Neural cell (in vitro differentiated cells): ENCODE results near the gene GABRR1. TPM values are rescaled to one million over a fixed set of nuclear protein-coding genes. Genes with fewer than 3 reads are reported as not detected.

Source experiments
- H2AFZ ChIP-seq: fragments of 200-600, 300-800 bp; sonication (generic), shearing (Covaris generic); 2 replicates; pipeline ENCODE4 v1.6.0; 2014; ENCODE audit warnings: low read depth, mild to moderate bottlenecking, antibody characterized with exemption, low read length, moderate library complexity
- H3F3A ChIP-seq: fragments of 200-600 bp; shearing (Covaris generic); 2 replicates; pipeline ENCODE4 v1.6.1; 2016; ENCODE audit warnings: mild to moderate bottlenecking, moderate library complexity, mixed read lengths, antibody characterized with exemption, low read length; ENCODE audit not compliant: insufficient read depth, poor library complexity, severe bottlenecking
- H3K27ac ChIP-seq: fragments of 200-600, 300-800 bp; sonication (generic), shearing (Covaris generic); 2 replicates; pipeline ENCODE4 v1.5.1; 2014; ENCODE audit warnings: mild to moderate bottlenecking, low read length, moderate library complexity
- H3K27me3 ChIP-seq: fragments of 300-800, 200-600 bp; sonication (generic), shearing (Covaris generic); 2 replicates; pipeline ENCODE4 v1.6.0; 2014; ENCODE audit warnings: mild to moderate bottlenecking, low read depth, low read length, moderate library complexity; ENCODE audit not compliant: insufficient read depth
- H3K36me3 ChIP-seq: fragments of 300-800, 200-600 bp; sonication (generic), shearing (Covaris generic); 2 replicates; pipeline ENCODE4 v1.5.1; 2014; ENCODE audit warnings: mild to moderate bottlenecking, antibody characterized with exemption, low read length, moderate library complexity; ENCODE audit not compliant: insufficient read depth
- H3K4me2 ChIP-seq: fragments of 300-800, 200-600 bp; sonication (generic), shearing (Covaris generic); 2 replicates; pipeline ENCODE4 v1.6.0; 2014; ENCODE audit warnings: mild to moderate bottlenecking, low read length
- H3K4me3 ChIP-seq: fragments of 300-800, 200-600 bp; sonication (generic), shearing (Covaris generic); 2 replicates; pipeline ENCODE4 v1.5.1; 2014; ENCODE audit warnings: mild to moderate bottlenecking, low read length, moderate library complexity
- H3K79me2 ChIP-seq: fragments of 200-600 bp; shearing (Covaris generic); replicated peaks from 2 replicates; pipeline ENCODE4 v1.6.0; 2014; ENCODE audit warnings: mild to moderate bottlenecking, low read length, moderate library complexity; ENCODE audit not compliant: insufficient read depth
- H3K9ac ChIP-seq: fragments of 300-800, 200-600 bp; sonication (generic), shearing (Covaris generic); 2 replicates; pipeline ENCODE4 v1.6.1; 2016; ENCODE audit warnings: mild to moderate bottlenecking, low read length, mixed read lengths
- H3K9me2 ChIP-seq: fragments of 200-600 bp; shearing (Covaris generic); 2 replicates; pipeline ENCODE4 v1.6.1; 2016; ENCODE audit warnings: mild to moderate bottlenecking, low read length, mixed read lengths; ENCODE audit not compliant: insufficient read depth
- H3K9me3 ChIP-seq: fragments of 200-600, 300-800 bp; sonication (generic), shearing (Covaris generic); 2 replicates; pipeline ENCODE4 v1.6.1; 2016; ENCODE audit warnings: mild to moderate bottlenecking, mixed run types, low read length, moderate library complexity, mixed read lengths
- H4K20me1 ChIP-seq: fragments of 200-600 bp; shearing (Covaris generic); 2 replicates; pipeline ENCODE4 v1.6.1; 2016; ENCODE audit warnings: mild to moderate bottlenecking, mixed run types; ENCODE audit not compliant: insufficient read depth
- CTCF ChIP-seq: fragments of 450-650 bp; IDR thresholded peaks from 2 replicates; pipeline ENCODE4 v1.5.1; 2014; ENCODE audit warnings: antibody characterized with exemption, mild to moderate bottlenecking, moderate library complexity; ENCODE audit not compliant: poor library complexity, severe bottlenecking
- EP300 ChIP-seq: fragments of 450-650 bp; conservative IDR thresholded peaks from 2 replicates; pipeline ENCODE4 v1.6.1; 2014; ENCODE audit warnings: antibody characterized with exemption, mild to moderate bottlenecking, moderate library complexity; ENCODE audit not compliant: poor library complexity, severe bottlenecking
- EZH2 ChIP-seq: fragments of 200-600, 300-800 bp; shearing (Covaris generic), sonication (generic); IDR thresholded peaks from 2 replicates; pipeline ENCODE4 v1.6.1; 2014; ENCODE audit warnings: antibody characterized with exemption, low read length, borderline replicate concordance, mild to moderate bottlenecking; ENCODE audit not compliant: insufficient read depth, poor library complexity, severe bottlenecking
- MXI1 ChIP-seq: fragments of 450-650 bp; conservative IDR thresholded peaks from 2 replicates; pipeline ENCODE4 v1.6.1; 2014; ENCODE audit warnings: antibody characterized with exemption, mild to moderate bottlenecking; ENCODE audit not compliant: poor library complexity, severe bottlenecking
- POLR2AphosphoS5 ChIP-seq: IDR thresholded peaks from 2 replicates; pipeline ENCODE4 v1.6.1; 2012
- RAD21 ChIP-seq: fragments of 450-650 bp; conservative IDR thresholded peaks from 2 replicates; pipeline ENCODE4 v1.6.1; 2014; ENCODE audit warnings: antibody characterized with exemption, mild to moderate bottlenecking, moderate library complexity
- SMC3 ChIP-seq: fragments of 450-650 bp; conservative IDR thresholded peaks from 2 replicates; pipeline ENCODE4 v1.6.1; 2014; ENCODE audit warnings: antibody characterized with exemption, mild to moderate bottlenecking, moderate library complexity; ENCODE audit not compliant: poor library complexity
- TAF1 ChIP-seq: IDR thresholded peaks from 2 replicates; pipeline ENCODE4 v1.6.1; 2012; ENCODE audit warnings: low read depth
- polyA plus RNA-seq: library from polyadenylated mRNA; depleted of rRNA; stranded (reverse); fragments of >200 nt; gene quantifications from 2 replicates; pipeline ENCODE4 v1.2.3, GENCODE V29; 2014
- TF ChIP-seq, protein P1 (sequence below): IDR thresholded peaks from 2 replicates; pipeline ENCODE4 v1.6.1; 2012; ENCODE audit warnings: borderline replicate concordance

Gene GABRR1
- polyA plus RNA-seq, 1 donor from 2014 or later: not detected

GRCh38 chr6:89257781-89258180, 40.6 kb upstream of the GABRR1 start:
- Histone ChIP-seq H3K4me2 (no peak overlapping the region), H3K9me2 (no peaks in the 10 kb centered on the region), H3K27me3 (no peaks in the 10 kb centered on the region), H4K20me1 (no peaks in the 10 kb centered on the region), H3F3A (no peaks in the 10 kb centered on the region), H3K27ac (no peak overlapping the region), H3K4me3 (no peak overlapping the region), H3K9me3 (no peaks in the 10 kb centered on the region), H2AFZ (no peak overlapping the region), H3K9ac (no peak overlapping the region), H3K79me2 (no peaks in the 10 kb centered on the region), H3K36me3 (no peaks in the 10 kb centered on the region)
- TF ChIP-seq EP300: no peak
- TF ChIP-seq EZH2: no peak
- TF ChIP-seq TAF1: no peak
- no peak for TF ChIP-seq RAD21

- TF ChIP-seq EZH2 (no peak), SMC3 (no peak), MXI1 (no peak), EP300 (no peak), TAF1 (no peak), CTCF (no peak)
- TF ChIP-seq, protein P1, sequence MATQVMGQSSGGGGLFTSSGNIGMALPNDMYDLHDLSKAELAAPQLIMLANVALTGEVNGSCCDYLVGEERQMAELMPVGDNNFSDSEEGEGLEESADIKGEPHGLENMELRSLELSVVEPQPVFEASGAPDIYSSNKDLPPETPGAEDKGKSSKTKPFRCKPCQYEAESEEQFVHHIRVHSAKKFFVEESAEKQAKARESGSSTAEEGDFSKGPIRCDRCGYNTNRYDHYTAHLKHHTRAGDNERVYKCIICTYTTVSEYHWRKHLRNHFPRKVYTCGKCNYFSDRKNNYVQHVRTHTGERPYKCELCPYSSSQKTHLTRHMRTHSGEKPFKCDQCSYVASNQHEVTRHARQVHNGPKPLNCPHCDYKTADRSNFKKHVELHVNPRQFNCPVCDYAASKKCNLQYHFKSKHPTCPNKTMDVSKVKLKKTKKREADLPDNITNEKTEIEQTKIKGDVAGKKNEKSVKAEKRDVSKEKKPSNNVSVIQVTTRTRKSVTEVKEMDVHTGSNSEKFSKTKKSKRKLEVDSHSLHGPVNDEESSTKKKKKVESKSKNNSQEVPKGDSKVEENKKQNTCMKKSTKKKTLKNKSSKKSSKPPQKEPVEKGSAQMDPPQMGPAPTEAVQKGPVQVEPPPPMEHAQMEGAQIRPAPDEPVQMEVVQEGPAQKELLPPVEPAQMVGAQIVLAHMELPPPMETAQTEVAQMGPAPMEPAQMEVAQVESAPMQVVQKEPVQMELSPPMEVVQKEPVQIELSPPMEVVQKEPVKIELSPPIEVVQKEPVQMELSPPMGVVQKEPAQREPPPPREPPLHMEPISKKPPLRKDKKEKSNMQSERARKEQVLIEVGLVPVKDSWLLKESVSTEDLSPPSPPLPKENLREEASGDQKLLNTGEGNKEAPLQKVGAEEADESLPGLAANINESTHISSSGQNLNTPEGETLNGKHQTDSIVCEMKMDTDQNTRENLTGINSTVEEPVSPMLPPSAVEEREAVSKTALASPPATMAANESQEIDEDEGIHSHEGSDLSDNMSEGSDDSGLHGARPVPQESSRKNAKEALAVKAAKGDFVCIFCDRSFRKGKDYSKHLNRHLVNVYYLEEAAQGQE: no peak
- Histone ChIP-seq H3K9me3 (no peaks in the 10 kb centered on the region), H3F3A (no peaks in the 10 kb centered on the region), H3K9ac (no peak overlapping the region), H3K27me3 (no peaks in the 10 kb centered on the region), H4K20me1 (no peaks in the 10 kb centered on the region), H3K36me3 (no peaks in the 10 kb centered on the region), H3K79me2 (no peaks in the 10 kb centered on the region), H3K27ac (no peak overlapping the region), H3K4me3 (no peak overlapping the region), H3K4me2 (no peak overlapping the region), H3K9me2 (no peaks in the 10 kb centered on the region), H2AFZ (no peak overlapping the region)
These were observed 40.2 kb upstream of the GABRR1 start for GRCh38 chr6:89257346-89257745.

- Histone ChIP-seq H3K4me2 (no peak overlapping the region), H3K27me3 (no peaks in the 10 kb centered on the region), H3K9ac (no peak overlapping the region), H3K9me2 (no peaks in the 10 kb centered on the region), H3K36me3 (no peaks in the 10 kb centered on the region), H2AFZ (no peak overlapping the region), H3F3A (no peaks in the 10 kb centered on the region), H4K20me1 (no peaks in the 10 kb centered on the region), H3K4me3 (no peak overlapping the region), H3K9me3 (no peaks in the 10 kb centered on the region), H3K79me2 (no peaks in the 10 kb centered on the region), H3K27ac (no peak overlapping the region)
- TF ChIP-seq, protein P1: no peak
- no peak for TF ChIP-seq EZH2
- no peak for TF ChIP-seq RAD21
- TF ChIP-seq TAF1: no peak
- TF ChIP-seq SMC3: no peak
- TF ChIP-seq POLR2AphosphoS5: no peak
- no peak for TF ChIP-seq EP300
- TF ChIP-seq MXI1: no peak
- TF ChIP-seq CTCF: no peak
These were observed 38.3 kb upstream of the GABRR1 start for GRCh38 chr6:89255417-89255816.
